Stomach (tissue), 9 donors: Measurements from ENCODE around the gene LRRC4C. TPM values are rescaled to one million over a fixed set of nuclear protein-coding genes. Genes with fewer than 3 reads are reported as not detected.

Source experiments
- DNase-seq, 2 donors: peaks; one replicate each; pipeline versions ENCODE4 v3.0.0 to v3.0.0-alpha.2; 2013 to 2019
- H3K27ac ChIP-seq, 5 donors: fragments of 200-600 bp in 4 of 5; sonication (generic) in 4 of 5; one replicate each; pipeline ENCODE4 v1.5.1; 2013 to 2019; ENCODE audit warnings: mild to moderate bottlenecking in 1 of 5, moderate library complexity in 1 of 5
- H3K27me3 ChIP-seq, 3 donors: fragments of 200-600 bp; sonication (generic); one replicate each; pipeline ENCODE4 v1.5.1; 2017 to 2019; ENCODE audit warnings: mixed run types in 1 of 3
- H3K36me3 ChIP-seq, 4 donors: fragments of 200-600 bp; sonication (generic); 1 replicate in 3 of 4; 2 replicates in 1 of 4; pipeline ENCODE4 v1.5.1; 2016 to 2019
- H3K4me1 ChIP-seq, 4 donors: fragments of 200-600 bp; sonication (generic); one replicate each; pipeline ENCODE4 v1.5.1; 2016 to 2019
- H3K4me3 ChIP-seq, 4 donors: fragments of 200-600 bp; sonication (generic) in 3 of 4; one replicate each; pipeline ENCODE4 v1.5.1; 2016 to 2019; ENCODE audit warnings: mild to moderate bottlenecking in 1 of 4
- H3K9me3 ChIP-seq, 4 donors: fragments of 200-600 bp; sonication (generic); one replicate each; pipeline ENCODE4 v1.5.1; 2016 to 2019
- EP300 ChIP-seq: sonication (generic); formaldehyde crosslinking; IDR thresholded peaks from one replicate; pipeline ENCODE4 v1.6.1; 2017; ENCODE audit warnings: antibody characterized with exemption
- POLR2A ChIP-seq, 4 donors: fragments of 450-650 bp; IDR thresholded peaks; one replicate each; pipeline ENCODE4 v1.6.1; 2016; ENCODE audit warnings: antibody characterized with exemption in 4 of 4, control low read depth in 2 of 4, mild to moderate bottlenecking in 1 of 4, moderate library complexity in 1 of 4
- POLR2AphosphoS5 ChIP-seq, 3 donors: sonication (generic); formaldehyde crosslinking; IDR thresholded peaks; one replicate each; pipeline ENCODE4 v1.6.1; 2016; ENCODE audit warnings: antibody characterized with exemption in 3 of 3
- WGBS, 5 donors: extraction: QIAGEN DNeasy Blood & Tissue Kit in 3 of 5; methylation state at CpG; one replicate each; pipeline versions ENCODE4 v1.1.5 to v1.1.7; 2013 to 2018; 5-methylcytosine and 5-hydroxymethylcytosine counted together
- intact Hi-C: fragments of 100-400 bp; cut with DNase I; formaldehyde crosslinking; loops from one replicate; pipeline ENCODE4 v1.15.1; 2023; ENCODE audit warnings: low total_unique reads
- polyA plus RNA-seq, 3 donors: library from polyadenylated mRNA; stranded (reverse); fragments of 200-250 nt; gene quantifications; one replicate each; pipeline ENCODE4 v1.2.3, GENCODE V29; 2013
- total RNA-seq, 5 donors: library from RNA; depleted of rRNA; stranded (reverse); fragments of >200 nt; gene quantifications; one replicate each; pipeline versions ENCODE4 v1.1.0 to v1.2.3, GENCODE V29; 2014 to 2016
- TF ChIP-seq, protein P1 (sequence below), 7 experiments: fragments of 450-650 bp in 4 of 7; fragments of 200-600 bp in 3 of 7; sonication (generic) in 3 of 7; IDR thresholded peaks; one replicate each; pipeline ENCODE4 v1.5.1; 2016 to 2019; ENCODE audit warnings: antibody characterized with exemption in 7 of 7, control low read depth in 2 of 7, mild to moderate bottlenecking in 1 of 7
- donor health status: healthy with polysubstance abuse.
- donor health status: Bipolar disorder and iron deficiency.
- donor health status: healthy.

The LRRC4C gene
- total and polyA plus RNA-seq, 8 donors, result 0.31 to 3.3 (median 0.45) TPM; not detected in 4

- no peak overlapping the region for H3K27ac ChIP-seq
- WGBS, 5 donors, result 80 to 90% (median 88%) methylated on average over 3 of the region's 3 CpGs
- intact Hi-C loops, result no loop called here
These were observed 1065.9 kb downstream of the LRRC4C start for GRCh38 chr11:40393511-40393910.

DNA sequence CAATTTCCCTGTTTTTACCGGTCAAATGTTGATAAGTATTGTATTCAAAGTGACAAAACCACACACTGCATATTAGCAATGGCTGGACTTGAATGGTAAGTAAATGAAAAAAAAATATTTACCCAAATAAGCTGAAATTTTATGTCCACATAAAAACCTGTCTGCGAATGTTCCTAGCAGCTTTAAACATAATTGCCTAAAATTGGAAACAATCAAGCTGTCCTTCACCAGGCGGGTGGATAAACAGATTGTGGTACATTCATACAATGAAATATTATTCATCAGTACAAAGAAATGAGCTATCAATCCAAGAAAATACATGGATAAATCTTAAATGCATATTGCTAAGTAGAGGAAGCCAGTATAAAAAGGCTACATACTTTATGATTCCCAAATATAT, 1067.8 kb downstream of the LRRC4C start:
- DNase-seq, result no peak
- no peak for TF ChIP-seq POLR2A (IDR thresholded peaks at IDR 0.05)
- TF ChIP-seq EP300, result no peak
- TF ChIP-seq POLR2AphosphoS5 (IDR thresholded peaks at IDR 0.05), result no peak
- TF ChIP-seq, protein P1, sequence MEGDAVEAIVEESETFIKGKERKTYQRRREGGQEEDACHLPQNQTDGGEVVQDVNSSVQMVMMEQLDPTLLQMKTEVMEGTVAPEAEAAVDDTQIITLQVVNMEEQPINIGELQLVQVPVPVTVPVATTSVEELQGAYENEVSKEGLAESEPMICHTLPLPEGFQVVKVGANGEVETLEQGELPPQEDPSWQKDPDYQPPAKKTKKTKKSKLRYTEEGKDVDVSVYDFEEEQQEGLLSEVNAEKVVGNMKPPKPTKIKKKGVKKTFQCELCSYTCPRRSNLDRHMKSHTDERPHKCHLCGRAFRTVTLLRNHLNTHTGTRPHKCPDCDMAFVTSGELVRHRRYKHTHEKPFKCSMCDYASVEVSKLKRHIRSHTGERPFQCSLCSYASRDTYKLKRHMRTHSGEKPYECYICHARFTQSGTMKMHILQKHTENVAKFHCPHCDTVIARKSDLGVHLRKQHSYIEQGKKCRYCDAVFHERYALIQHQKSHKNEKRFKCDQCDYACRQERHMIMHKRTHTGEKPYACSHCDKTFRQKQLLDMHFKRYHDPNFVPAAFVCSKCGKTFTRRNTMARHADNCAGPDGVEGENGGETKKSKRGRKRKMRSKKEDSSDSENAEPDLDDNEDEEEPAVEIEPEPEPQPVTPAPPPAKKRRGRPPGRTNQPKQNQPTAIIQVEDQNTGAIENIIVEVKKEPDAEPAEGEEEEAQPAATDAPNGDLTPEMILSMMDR (IDR thresholded peaks at IDR 0.05), result no peak
- H3K4me3 ChIP-seq, result no peak overlapping the region
- H3K27ac ChIP-seq, result no peak overlapping the region
- 71 to 87% (median 77%) methylated on average over 3 of the region's 3 CpGs for WGBS, 5 donors
- intact Hi-C loops, result no loop called here
- no peaks in the 10 kb centered on the region for H3K27me3 ChIP-seq
- H3K9me3 ChIP-seq, result no peaks in the 10 kb centered on the region
- no peaks in the 10 kb centered on the region for H3K4me1 ChIP-seq
- H3K36me3 ChIP-seq, result no peaks in the 10 kb centered on the region

More at GRCh38 chr11:40393511-40393910, 1065.9 kb downstream of the LRRC4C start:
- no peak for TF ChIP-seq POLR2AphosphoS5 (IDR thresholded peaks at IDR 0.05)
- TF ChIP-seq EP300, result no peak
- no peak for TF ChIP-seq POLR2A (IDR thresholded peaks at IDR 0.05)
- TF ChIP-seq, protein P1 (IDR thresholded peaks at IDR 0.05), result no peak
- DNase-seq, result no peak
- H3K27me3 ChIP-seq, result no peaks in the 10 kb centered on the region
- no peaks in the 10 kb centered on the region for H3K9me3 ChIP-seq
- no peaks in the 10 kb centered on the region for H3K36me3 ChIP-seq
- no peaks in the 10 kb centered on the region for H3K4me1 ChIP-seq
- no peak overlapping the region for H3K4me3 ChIP-seq

DNA sequence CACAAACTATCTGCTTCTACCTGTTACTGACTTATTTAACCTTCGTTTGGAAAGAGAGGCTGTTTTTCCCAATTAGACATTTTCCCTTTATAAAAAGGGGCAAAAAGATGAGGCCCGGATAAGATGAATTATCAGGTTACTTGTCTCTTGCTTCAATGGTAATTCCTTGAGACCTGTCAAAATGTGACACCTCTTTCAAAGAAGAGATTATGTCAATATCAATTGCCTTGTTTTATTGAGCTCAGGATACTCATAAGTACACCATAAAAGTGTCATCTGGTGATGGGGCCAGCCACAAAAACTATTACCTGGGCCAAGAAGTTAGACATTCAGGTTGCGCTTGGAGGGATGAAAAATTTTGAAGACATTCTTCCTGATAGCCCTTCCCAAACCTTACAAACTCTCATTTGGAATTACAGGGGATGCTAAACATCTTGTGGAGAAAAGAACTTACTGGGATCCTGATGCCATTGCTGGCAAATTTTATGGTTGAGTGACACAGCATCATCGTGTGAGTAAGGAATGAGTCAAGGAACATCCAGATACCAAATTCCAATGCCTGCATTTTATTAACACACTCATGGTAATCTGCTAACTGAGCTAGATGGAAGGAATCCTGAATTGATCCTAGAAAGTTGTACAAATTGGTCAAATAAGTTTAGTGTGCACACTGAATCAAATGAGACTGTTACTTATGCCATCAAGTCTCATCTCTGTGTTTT, 1071.2 kb downstream of the LRRC4C start:
- no peaks in the 10 kb centered on the region for H3K36me3 ChIP-seq
- H3K9me3 ChIP-seq, result no peaks in the 10 kb centered on the region
- intact Hi-C loops, result no loop called here
- H3K4me1 ChIP-seq, result no peaks in the 10 kb centered on the region
- TF ChIP-seq EP300 (no peak), POLR2AphosphoS5 (IDR thresholded peaks at IDR 0.05) (no peak), POLR2A (IDR thresholded peaks at IDR 0.05) (no peak)
- TF ChIP-seq, protein P1 (IDR thresholded peaks at IDR 0.05), result no peak
- H3K4me3 ChIP-seq, result no peak overlapping the region
- H3K27me3 ChIP-seq, result no peaks in the 10 kb centered on the region
- no peak for DNase-seq
- WGBS, 5 donors, result 75 to 81% (median 77%) methylated on average over 4 of the region's 4 CpGs
- no peak overlapping the region for H3K27ac ChIP-seq

DNA sequence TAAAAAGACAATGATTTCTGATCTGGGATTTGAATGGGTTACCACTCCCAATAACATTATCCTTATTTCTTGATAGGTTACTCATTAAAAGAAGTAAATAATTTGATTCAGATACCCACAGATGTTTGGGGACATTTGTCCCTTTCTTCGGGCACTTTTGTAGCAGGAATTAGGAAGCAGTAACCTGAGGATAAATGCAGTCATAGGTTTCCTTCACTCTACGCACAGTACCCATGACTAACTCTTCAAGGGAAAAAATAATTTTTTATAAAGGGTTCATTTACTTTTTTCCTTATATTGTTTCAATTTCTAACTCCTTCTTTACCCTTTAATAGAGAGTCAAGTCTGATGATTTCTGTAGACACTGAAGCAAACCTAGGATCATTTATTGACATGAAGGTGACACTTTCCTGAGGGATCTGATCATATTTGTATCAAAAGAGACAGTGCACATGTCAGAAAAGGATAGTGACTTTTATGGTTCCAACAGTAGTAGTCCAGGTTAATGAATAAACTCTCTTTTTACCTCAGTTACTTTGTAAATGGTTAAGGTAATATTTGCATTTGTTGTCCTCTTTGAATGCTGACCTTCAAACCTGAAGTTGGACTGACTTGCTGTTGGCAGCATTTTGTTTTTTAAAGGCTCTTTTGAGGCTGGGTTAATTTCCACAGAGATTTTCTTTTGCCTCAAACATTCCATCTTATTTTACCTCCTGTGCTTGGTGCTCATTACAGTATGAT, 1072.0 kb downstream of the LRRC4C start:
- H3K36me3 ChIP-seq, result no peaks in the 10 kb centered on the region
- no peak overlapping the region for H3K4me3 ChIP-seq
- TF ChIP-seq EP300, result no peak
- TF ChIP-seq POLR2A (IDR thresholded peaks at IDR 0.05), result no peak
- TF ChIP-seq, protein P1 (IDR thresholded peaks at IDR 0.05), result no peak
- no peak for TF ChIP-seq POLR2AphosphoS5 (IDR thresholded peaks at IDR 0.05)
- H3K4me1 ChIP-seq, result no peaks in the 10 kb centered on the region
- intact Hi-C loops, result no loop called here
- DNase-seq, result no peak
- 75 to 85% (median 82%) methylated on average over 2 of the region's 2 CpGs for WGBS, 5 donors
- H3K27ac ChIP-seq, result no peak overlapping the region
- no peaks in the 10 kb centered on the region for H3K27me3 ChIP-seq
- H3K9me3 ChIP-seq, result no peaks in the 10 kb centered on the region
